Activated gamma-delta T cell treated with anti-CD3 and anti-CD28 coated beads, Interleukin-2, amount 50 U/mL, for 16 hours (primary cell): Measurements from ENCODE around the gene ZDBF2.
"Not testable (repeated sequence)": the region's sequence is repeated elsewhere in the genome, so short reads cannot be mapped to it uniquely, and the experiment has no call there.

Source experiments
- DNase-seq: peaks from one replicate; pipeline ENCODE4 v3.0.0-alpha.2; 2020; ENCODE audit warnings: low read depth

ZDBF2 gene

DNA sequence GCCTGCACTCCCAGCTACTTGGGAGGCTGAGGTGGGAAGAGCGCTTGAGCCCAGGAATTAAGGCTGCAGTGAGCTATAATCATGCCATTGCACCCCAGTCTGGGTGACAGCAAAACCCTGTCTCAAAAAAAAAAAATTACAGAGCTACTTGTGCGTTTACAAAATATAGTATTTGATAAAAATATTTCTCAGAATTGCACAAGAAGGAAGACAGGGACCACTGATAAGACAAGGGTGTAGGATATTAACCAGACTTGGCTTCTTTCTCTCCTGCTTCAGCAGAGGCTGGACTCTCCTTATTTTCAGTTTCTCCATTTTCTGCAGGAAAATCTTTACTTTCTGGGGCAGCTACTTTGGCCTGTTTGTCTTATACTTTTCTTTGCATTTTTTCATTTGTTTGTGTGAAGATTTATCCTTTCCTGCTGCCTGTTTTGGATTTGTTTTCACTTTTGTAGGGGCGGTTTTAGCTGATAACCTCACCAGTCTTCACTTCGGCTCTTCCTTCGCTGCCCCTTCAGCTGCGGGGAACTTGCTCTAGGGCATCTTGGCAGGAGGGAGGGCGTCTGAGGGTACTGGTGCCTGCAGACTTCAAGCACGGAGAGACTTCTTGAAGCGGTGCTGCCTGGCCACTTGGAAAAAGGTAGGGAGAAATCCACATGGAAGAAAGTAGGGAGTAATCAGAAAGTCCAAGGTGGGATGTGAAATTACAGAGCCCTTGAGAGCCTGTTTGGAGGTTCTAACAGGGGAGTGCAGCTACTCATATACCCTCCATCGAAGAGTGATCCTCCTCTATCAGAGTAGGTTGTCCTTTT, 14.9 kb upstream of the ZDBF2 start:
- no peak for DNase-seq

GRCh38 chr2:206260188-206261012, 14.1 kb upstream of the ZDBF2 start:
- no peak for DNase-seq

GRCh38 chr2:206263959-206264603, 10.4 kb upstream of the ZDBF2 start:
- no peak for DNase-seq

- DNase-seq, result no peak
Measured at GRCh38 chr2:206266130-206267125, 8.0 kb upstream of the ZDBF2 start.

GRCh38 chr2:206267567-206267966, 6.9 kb upstream of the ZDBF2 start:
- DNase-seq, result no peak

- no peak for DNase-seq
Measured at GRCh38 chr2:206271065-206271464, 3.4 kb upstream of the ZDBF2 start.

DNA sequence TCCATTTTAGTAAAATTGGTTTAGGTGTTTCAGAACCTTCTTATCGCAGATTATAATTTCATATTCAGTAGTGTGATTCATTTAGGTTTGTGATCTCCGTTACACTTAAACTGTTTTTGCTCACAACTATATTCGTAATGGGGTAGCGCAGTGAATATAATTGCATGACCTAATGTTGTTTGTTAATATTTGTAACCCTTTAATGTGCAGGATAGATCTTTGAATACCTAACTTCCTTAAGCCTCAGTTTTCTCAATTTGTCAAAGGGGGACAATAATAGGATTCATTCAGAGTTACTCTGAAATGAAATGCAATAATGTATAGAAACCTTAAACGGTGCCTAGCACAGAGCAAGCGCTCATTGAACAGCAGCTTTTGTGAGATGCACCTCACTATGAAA, 558 bp upstream of the ZDBF2 start:
- no peak for DNase-seq

DNA sequence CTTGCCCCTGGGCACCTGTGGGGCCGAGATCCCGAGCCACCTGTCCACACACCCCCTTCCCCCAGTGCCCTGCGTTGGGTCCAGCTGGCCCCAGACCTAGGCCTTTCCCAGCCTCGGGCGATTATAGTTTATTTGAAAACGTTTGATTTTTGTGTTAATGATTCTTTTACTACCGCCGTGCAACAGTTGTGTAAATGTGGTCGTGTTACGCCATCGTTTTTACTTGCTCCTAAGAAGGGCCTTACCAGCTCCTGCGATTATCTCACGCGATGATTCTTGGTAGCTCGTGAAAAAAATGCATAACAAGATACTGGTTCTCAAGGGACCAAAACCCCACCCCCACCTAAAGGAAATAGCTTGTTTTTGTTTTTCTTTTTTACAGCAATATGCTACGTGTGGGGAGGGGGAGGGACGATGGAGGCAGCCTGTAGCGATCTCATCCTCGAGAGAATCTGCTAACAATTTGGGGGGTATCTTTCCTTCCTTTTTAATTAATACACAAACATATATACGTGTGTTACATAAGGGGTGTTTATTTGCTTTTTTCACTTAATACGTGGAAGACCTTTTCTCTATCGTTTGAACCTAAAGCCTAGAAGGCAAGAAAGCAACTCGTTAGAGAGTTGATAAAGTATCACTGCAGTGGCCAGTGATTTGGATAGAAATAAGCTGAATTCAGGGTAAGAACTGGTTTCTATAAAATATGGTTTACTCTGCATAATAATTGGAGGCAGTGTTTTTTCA, 1.0 kb downstream of the ZDBF2 start:
- DNase-seq, result no peak

DNA sequence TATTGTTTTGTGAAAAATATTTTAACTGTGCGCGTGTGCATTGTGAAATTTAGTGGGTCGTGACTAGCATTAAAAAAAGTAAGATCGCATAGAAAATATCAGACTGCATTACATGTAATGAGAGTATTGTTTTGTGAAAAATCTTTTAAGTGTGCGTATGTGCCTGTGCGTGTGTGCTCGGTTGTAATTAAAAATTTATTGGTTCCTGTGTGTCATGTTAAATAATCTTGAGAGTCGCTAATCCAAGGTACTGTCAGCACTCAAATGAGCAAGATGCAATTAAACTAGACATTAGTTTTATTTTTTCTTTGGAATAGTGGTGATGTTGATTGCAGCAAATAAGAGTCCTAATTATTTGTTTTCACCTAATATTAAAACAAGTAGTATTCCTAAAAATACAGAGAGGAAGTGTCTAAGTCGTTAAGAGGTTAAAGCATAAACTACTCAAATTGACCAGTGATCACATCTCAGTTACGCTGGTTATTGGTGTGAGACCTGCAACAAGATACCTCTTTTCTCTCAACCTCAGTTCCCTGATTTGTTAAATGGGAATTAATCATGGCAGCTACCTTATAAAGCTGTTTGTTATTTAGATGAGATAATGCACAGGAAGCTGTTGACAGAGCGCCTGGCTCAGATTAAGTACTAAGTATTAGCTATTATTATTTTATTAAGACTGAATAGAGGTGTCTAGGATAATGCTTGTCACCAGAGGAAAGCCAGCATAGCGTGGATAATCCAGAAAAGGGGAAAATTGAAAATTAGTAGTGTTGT, 1.9 kb downstream of the ZDBF2 start:
- DNase-seq, result no peak

DNA sequence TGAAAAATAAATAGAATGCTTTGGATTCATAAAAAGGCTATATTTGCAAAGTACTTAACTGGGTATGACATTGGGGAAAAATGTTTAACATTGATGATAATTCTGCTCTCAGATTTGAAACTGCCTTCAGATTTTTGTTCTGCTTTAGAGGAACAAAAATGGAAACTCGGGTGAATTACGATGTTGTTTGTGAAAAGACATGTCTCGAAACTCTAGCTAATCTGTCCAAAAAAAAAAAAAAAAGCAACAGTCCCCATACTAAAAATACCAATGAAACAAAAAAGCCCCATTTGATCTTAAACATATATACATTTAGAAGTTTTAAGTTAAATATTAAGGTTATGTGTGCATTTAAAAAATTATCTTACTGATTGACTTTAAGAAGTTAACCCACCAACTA, 3.0 kb downstream of the ZDBF2 start:
- no peak for DNase-seq

- no peak for DNase-seq
Measured at GRCh38 chr2:206282746-206283145, 8.3 kb downstream of the ZDBF2 start.

GRCh38 chr2:206287197-206287596, 12.7 kb downstream of the ZDBF2 start:
- no peak for DNase-seq

- no peak for DNase-seq
Measured at GRCh38 chr2:206289391-206289790, 14.9 kb downstream of the ZDBF2 start.

GRCh38 chr2:206296128-206296527, 21.7 kb downstream of the ZDBF2 start:
- no peak for DNase-seq

GRCh38 chr2:206299608-206300007, 25.1 kb downstream of the ZDBF2 start:
- not testable (repeated sequence) for DNase-seq

DNA sequence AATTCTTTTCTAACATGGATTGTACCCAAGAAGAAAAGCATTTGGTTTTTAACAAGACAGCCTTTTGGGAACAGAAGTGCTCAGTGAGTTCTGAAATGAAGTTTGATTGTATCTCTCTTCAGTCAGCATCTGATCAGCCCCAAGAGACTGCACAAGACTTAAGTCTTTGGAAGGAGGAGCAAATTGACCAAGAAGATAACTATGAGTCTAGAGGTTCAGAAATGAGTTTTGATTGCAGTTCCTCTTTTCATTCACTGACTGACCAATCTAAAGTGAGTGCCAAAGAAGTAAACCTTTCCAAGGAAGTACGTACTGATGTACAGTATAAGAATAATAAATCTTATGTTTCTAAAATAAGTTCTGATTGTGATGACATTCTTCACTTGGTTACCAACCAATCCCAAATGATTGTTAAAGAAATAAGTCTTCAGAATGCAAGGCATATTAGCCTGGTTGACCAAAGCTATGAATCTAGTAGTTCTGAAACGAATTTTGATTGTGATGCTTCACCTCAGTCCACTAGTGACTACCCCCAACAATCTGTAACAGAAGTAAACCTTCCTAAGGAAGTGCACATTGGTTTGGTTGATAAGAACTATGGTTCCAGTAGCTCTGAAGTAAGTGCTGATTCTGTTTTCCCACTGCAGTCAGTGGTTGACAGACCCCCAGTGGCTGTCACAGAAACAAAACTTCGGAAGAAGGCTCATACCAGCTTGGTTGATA, 31.2 kb downstream of the ZDBF2 start:
- DNase-seq, result no peak

GRCh38 chr2:206311026-206311425, 36.6 kb downstream of the ZDBF2 start:
- no peak for DNase-seq

- no peak for DNase-seq
Measured at GRCh38 chr2:206316141-206316540, 41.7 kb downstream of the ZDBF2 start.

GRCh38 chr2:206323033-206323432, 48.6 kb downstream of the ZDBF2 start:
- DNase-seq, result no peak
